Ishikawa (cell line): ENCODE measurements around the gene OR2B3.

Experiments
- EGR1 ChIP-seq: IDR thresholded peaks from 2 replicates; pipeline ENCODE4 v1.6.1; 2012
- EP300 ChIP-seq: IDR thresholded peaks from 2 replicates; pipeline ENCODE4 v1.6.1; 2012; ENCODE audit warnings: borderline replicate concordance
- YY1 ChIP-seq: IDR thresholded peaks from 2 replicates; pipeline ENCODE4 v1.6.1; 2012; ENCODE audit warnings: low read depth
- TF ChIP-seq, protein P1 (sequence below): IDR thresholded peaks from 2 replicates; pipeline ENCODE4 v1.6.1; 2012; ENCODE audit warnings: low read depth, mild to moderate bottlenecking

DNA sequence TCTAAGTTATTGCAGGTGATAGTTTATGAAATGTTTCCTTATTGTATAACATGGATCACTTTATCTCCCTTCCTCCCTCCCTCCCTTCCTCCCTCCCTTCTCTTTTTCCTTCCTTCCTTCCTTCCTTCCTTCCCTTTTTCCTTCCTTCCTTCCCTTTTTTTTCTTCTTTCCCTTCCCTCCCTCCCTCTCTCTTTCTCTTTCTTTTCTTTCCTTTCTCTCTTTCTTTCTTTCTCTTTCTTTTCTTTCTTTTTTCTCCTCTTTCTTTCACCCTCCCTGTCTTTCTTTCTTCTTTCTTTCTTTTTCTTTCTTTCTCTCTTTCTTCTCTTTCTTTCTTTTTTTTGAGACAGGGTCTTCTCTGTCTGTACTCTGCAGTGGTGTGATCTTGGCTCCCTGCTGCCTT lies 5.8 kb downstream of the OR2B3 start:
- TF ChIP-seq EP300 (no peak), YY1 (no peak), EGR1 (no peak)
- TF ChIP-seq, protein P1, sequence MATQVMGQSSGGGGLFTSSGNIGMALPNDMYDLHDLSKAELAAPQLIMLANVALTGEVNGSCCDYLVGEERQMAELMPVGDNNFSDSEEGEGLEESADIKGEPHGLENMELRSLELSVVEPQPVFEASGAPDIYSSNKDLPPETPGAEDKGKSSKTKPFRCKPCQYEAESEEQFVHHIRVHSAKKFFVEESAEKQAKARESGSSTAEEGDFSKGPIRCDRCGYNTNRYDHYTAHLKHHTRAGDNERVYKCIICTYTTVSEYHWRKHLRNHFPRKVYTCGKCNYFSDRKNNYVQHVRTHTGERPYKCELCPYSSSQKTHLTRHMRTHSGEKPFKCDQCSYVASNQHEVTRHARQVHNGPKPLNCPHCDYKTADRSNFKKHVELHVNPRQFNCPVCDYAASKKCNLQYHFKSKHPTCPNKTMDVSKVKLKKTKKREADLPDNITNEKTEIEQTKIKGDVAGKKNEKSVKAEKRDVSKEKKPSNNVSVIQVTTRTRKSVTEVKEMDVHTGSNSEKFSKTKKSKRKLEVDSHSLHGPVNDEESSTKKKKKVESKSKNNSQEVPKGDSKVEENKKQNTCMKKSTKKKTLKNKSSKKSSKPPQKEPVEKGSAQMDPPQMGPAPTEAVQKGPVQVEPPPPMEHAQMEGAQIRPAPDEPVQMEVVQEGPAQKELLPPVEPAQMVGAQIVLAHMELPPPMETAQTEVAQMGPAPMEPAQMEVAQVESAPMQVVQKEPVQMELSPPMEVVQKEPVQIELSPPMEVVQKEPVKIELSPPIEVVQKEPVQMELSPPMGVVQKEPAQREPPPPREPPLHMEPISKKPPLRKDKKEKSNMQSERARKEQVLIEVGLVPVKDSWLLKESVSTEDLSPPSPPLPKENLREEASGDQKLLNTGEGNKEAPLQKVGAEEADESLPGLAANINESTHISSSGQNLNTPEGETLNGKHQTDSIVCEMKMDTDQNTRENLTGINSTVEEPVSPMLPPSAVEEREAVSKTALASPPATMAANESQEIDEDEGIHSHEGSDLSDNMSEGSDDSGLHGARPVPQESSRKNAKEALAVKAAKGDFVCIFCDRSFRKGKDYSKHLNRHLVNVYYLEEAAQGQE, result no peak
